VCaP (cell line): ENCODE results near the gene PIAS1.
A peak's percentile ranks its signal among the peaks of the same experiment; 100 is the strongest.

Experiments
- H3K27ac ChIP-seq: fragments of 450-650 bp; 2 replicates; pipeline ENCODE4 v1.5.1; 2017
- TF ChIP-seq, protein P1 (sequence below): fragments of 450-650 bp; conservative IDR thresholded peaks from 2 replicates; pipeline ENCODE4 v1.5.1; 2017; ENCODE audit warnings: mild to moderate bottlenecking, moderate library complexity

The PIAS1 gene

DNA sequence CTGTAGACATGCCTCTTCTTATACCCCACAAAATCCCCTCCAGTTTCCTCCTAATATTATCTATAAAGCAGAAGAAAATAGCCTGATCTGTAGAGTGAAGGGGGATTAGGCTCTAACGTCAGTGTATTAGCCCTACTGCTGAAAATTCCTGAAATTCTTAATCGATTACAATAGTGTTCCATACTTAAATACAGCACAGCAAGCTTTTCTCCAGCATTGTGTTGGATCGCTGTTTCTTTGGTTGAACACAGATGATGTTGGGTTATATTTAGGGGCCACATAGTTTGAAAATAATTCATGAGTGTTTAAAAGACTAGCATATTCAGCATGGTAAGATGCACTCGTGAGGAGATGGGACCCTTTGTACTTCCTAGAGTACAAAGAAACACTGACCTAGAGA lies 52.5 kb downstream of the PIAS1 start:
- TF ChIP-seq, protein P1, sequence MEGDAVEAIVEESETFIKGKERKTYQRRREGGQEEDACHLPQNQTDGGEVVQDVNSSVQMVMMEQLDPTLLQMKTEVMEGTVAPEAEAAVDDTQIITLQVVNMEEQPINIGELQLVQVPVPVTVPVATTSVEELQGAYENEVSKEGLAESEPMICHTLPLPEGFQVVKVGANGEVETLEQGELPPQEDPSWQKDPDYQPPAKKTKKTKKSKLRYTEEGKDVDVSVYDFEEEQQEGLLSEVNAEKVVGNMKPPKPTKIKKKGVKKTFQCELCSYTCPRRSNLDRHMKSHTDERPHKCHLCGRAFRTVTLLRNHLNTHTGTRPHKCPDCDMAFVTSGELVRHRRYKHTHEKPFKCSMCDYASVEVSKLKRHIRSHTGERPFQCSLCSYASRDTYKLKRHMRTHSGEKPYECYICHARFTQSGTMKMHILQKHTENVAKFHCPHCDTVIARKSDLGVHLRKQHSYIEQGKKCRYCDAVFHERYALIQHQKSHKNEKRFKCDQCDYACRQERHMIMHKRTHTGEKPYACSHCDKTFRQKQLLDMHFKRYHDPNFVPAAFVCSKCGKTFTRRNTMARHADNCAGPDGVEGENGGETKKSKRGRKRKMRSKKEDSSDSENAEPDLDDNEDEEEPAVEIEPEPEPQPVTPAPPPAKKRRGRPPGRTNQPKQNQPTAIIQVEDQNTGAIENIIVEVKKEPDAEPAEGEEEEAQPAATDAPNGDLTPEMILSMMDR: no peak
- peak overlapping the region; percentile 24; the same call in 1 of the 2 replicates for H3K27ac ChIP-seq

DNA sequence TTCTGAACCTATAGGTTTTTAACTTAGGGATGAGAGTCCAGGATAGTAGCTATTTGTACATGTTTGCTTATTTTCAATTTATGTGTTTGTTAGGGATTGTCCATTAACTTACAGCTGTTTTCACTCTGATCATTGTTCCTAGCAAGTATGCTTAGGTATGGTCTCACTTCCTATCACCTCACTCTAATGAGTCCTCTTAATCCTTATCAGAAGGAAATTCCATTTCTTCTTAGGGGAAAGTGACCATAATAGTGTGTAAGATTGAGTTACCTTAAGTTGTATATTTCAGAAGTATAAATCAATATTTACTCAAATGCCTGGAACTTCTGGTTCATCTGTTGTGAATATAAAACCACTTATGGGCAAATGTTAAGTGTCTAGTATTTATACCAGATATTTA lies 53.0 kb downstream of the PIAS1 start:
- TF ChIP-seq, protein P1: no peak
- H3K27ac ChIP-seq: peak overlapping the region; percentile 24; the same call in 1 of the 2 replicates

DNA sequence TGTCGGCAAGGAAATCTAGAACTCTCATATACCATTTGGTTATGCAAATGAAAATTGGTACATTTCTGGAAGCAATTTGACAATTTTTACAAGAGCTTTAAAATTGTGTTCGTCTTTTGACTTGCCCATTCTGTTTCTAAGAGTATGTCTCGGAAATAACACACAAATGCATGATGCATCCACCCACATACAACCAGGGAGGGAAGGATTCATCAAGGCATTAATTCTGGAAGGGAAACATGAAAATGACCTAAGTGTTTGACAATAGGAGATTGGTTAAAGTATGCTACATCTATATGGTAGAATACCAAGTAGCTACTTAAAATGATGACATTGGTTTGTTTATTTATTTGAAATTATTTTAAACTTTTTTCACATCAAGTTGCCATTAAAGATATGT lies 58.6 kb downstream of the PIAS1 start:
- H3K27ac ChIP-seq: peak overlapping the region; percentile 6; the same call in 1 of the 2 replicates
- TF ChIP-seq, protein P1: no peak

DNA sequence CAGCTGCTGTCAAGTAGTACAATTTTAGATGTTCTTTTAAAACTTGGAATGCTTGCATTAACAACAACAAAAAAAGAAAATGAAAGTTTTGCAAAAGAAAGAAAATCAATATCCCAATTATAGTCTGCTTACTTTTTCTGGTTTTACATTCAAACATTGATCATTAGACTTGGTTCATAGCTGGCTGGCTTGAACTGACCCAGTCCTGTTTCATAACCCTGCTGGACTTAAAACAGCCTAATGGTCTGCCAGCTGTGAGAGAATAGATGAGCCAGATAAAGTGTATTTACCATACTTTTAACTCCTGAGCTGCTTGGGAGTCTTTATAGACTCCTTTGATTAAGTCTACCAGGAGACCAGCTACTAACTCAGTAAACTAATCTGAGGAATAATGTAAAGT lies 59.2 kb downstream of the PIAS1 start:
- TF ChIP-seq, protein P1: no peak
- peak overlapping the region; percentile 6 for H3K27ac ChIP-seq

DNA sequence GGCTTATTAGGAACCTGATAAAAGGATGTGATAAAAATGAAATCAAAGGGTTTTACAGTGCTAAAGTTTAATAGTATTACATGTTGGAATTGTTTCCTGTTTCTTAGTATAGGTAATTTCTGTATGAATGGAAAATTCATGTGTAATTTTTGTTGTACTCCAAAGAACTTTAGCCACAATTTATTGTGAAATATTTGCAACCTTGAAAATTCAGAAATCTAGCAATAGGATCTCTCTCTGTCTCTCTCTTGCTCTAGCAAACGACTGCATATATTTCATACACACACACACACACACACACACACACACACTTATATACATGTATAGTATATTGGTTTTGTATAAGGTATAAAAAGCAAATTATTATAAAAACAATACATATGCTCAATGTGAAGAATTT lies 59.6 kb downstream of the PIAS1 start:
- TF ChIP-seq, protein P1: no peak
- peak overlapping the region; percentile 6 for H3K27ac ChIP-seq

DNA sequence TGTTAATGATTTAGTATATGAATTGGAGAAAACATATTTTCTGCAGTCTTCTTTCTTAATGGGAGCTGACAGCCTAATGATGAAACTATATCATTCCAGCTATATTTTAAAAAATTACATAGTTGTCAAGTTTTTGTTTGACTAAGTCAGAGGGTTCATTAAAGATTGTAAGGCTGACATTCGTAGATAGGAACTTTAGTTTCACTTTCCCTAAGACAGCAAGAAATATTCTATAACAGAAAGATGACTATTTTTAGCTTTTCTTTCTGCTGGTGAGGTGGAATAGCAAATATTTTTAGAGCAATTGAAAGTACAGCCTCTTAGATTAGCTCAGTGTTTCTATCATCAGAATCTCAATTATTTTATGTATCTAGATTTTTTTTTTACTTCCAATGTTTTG lies 60.2 kb downstream of the PIAS1 start:
- TF ChIP-seq, protein P1: no peak
- peak overlapping the region; percentile 6 for H3K27ac ChIP-seq

DNA sequence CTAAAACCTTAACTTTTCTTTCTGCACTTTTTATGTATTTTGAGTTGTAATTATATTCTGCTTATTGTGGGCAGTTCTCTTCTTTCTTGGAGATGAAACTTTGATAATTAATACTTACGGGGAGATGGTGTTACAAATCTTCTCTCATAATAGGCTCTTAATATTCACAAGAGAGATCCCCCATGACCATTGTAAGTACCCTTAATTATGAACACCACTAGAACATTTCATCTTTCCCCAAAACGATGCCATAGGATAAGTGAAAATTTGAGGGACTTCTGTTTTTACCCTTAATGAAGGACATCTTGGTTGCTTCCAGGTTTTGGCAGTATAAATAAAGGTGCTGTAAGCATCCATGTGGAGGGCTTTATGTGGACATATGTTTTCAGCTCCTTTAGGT lies 60.7 kb downstream of the PIAS1 start:
- H3K27ac ChIP-seq: peak overlapping the region; percentile 6

More for the DNA sequence above, 60.7 kb downstream of the PIAS1 start:
- TF ChIP-seq, protein P1: no peak
